Upper lobe of left lung (tissue), 6 donors: ENCODE data around the gene RPS24. TPM values are rescaled to one million over a fixed set of nuclear protein-coding genes. Genes with fewer than 3 reads are reported as not detected.
"Not testable (repeated sequence)": the region's sequence is repeated elsewhere in the genome, so short reads cannot be mapped to it uniquely, and the experiment has no call there.

ENCODE experiments used
- ATAC-seq, 2 donors: fragments of 200-7000 bp; cut with Tn5 transposase; one replicate each; pipeline ENCODE4 v1.9.1; 2022; ENCODE audit warnings: mild to moderate bottlenecking in 2 of 2, moderate library complexity in 2 of 2; ENCODE audit not compliant: low FRiP score in 2 of 2
- DNase-seq, 2 donors: peaks; one replicate each; pipeline ENCODE4 v3.0.0-alpha.2; 2019 to 2020
- H3K27ac ChIP-seq, 4 donors: fragments of 200-600 bp; sonication (generic); one replicate each; pipeline ENCODE4 v1.5.1; 2016 to 2019
- H3K27me3 ChIP-seq, 4 donors: fragments of 200-600 bp; sonication (generic); one replicate each; pipeline ENCODE4 v1.5.1; 2017 to 2019
- H3K36me3 ChIP-seq, 4 donors: fragments of 200-600 bp; sonication (generic); one replicate each; pipeline ENCODE4 v1.5.1; 2016 to 2019
- H3K4me1 ChIP-seq, 4 donors: fragments of 200-600 bp; sonication (generic); one replicate each; pipeline ENCODE4 v1.5.1; 2018 to 2019
- H3K4me3 ChIP-seq, 4 donors: fragments of 200-600 bp; sonication (generic); one replicate each; pipeline ENCODE4 v1.5.1; 2017 to 2019; ENCODE audit warnings: mild to moderate bottlenecking in 2 of 4, moderate library complexity in 1 of 4
- H3K9me3 ChIP-seq, 4 donors: fragments of 200-600 bp; sonication (generic); one replicate each; pipeline ENCODE4 v1.5.1; 2018 to 2019
- CTCF ChIP-seq, 6 experiments: fragments of 450-650 bp in 4 of 6; fragments of 200-600 bp in 2 of 6; sonication (generic) in 2 of 6; IDR thresholded peaks; one replicate each; pipeline ENCODE4 v1.5.1; 2016 to 2019; ENCODE audit warnings: antibody characterized with exemption in 6 of 6
- EP300 ChIP-seq, 4 donors: sonication (generic); formaldehyde crosslinking; IDR thresholded peaks; one replicate each; pipeline ENCODE4 v1.5.1; 2017; ENCODE audit warnings: antibody characterized with exemption in 4 of 4, control low read depth in 2 of 4
- POLR2A ChIP-seq, 4 donors: fragments of 450-650 bp; IDR thresholded peaks; one replicate each; pipeline ENCODE4 v1.5.1; 2016 to 2017; ENCODE audit warnings: antibody characterized with exemption in 4 of 4, mild to moderate bottlenecking in 2 of 4
- POLR2AphosphoS5 ChIP-seq, 2 donors: sonication (generic); formaldehyde crosslinking; IDR thresholded peaks; one replicate each; pipeline ENCODE4 v1.5.1; 2017; ENCODE audit warnings: antibody characterized with exemption in 2 of 2
- WGBS, 2 donors: methylation state at CpG; one replicate each; pipeline ENCODE4 v1.1.5; 2017 to 2018; 5-methylcytosine and 5-hydroxymethylcytosine counted together
- total RNA-seq, 6 donors: library from RNA; depleted of rRNA in 4 of 6; stranded (reverse); fragments of >200 nt in 4 of 6; gene quantifications; one replicate each; pipeline versions ENCODE4 v1.1.0 to v1.2.1, GENCODE V29; 2016 to 2021
- donor health status: DM: no; HTN: no; CAD: no; lungs with moderate emphysema.
- donor health status: DM: no; HTN: yes; CAD: no; lungs with severe emphysema.

The RPS24 gene
- total RNA-seq = 1,000 to 10,000 TPM in 3 of 6 donors, 100 to 1,000 TPM in 3; 960 to 2,499 (median 1,242) TPM

- WGBS, 2 donors = 0% methylated on average over 38 to 44 of the region's 55 CpGs
- H3K27ac ChIP-seq = peak within 1 kb of the TSS; percentile 40 to 90 (median 78)
- H3K36me3 ChIP-seq = peaks cover 17 to 37% (median 24%) of the 10 kb centered on the region in 4 donors
- peak; percentile 96 for DNase-seq
- ATAC-seq = peak; percentile 98
- peaks cover 37 to 56% (median 49%) of the 10 kb centered on the region in 4 donors for H3K4me1 ChIP-seq
- TF ChIP-seq POLR2AphosphoS5 (IDR thresholded peaks at IDR 0.05) (peak; percentile 94), EP300 (IDR thresholded peaks at IDR 0.05) (peak in 1 of 4 donors; percentile 10), POLR2A (IDR thresholded peaks at IDR 0.05) (peak in 3 of 4 donors; percentile 70 to 92 (median 88)), CTCF (IDR thresholded peaks at IDR 0.05) (no peak)
- no peaks in the 10 kb centered on the region for H3K27me3 ChIP-seq
- no peaks in the 10 kb centered on the region for H3K9me3 ChIP-seq
- peak within 1 kb of the TSS; percentile 65 to 88 (median 71) for H3K4me3 ChIP-seq
Measured at GRCh38 chr10:78033637-78034470, at the start of gene RPS24. RPS24 (plus strand) TSS chr10:78033863; CDS start chr10:78033902, 39 bp downstream.

GRCh38 chr10:77984986-77985385, 48.7 kb upstream of the RPS24 start:
- WGBS, 2 donors = 72 to 90% methylated on average over 4 of the region's 4 CpGs
- no peak for TF ChIP-seq POLR2AphosphoS5 (IDR thresholded peaks at IDR 0.05)
- no peak for TF ChIP-seq EP300 (IDR thresholded peaks at IDR 0.05)
- no peak for TF ChIP-seq POLR2A (IDR thresholded peaks at IDR 0.05)
- no peak for TF ChIP-seq CTCF (IDR thresholded peaks at IDR 0.05)
- Histone ChIP-seq H3K36me3 (peaks cover 32 to 97% (median 84%) of the 10 kb centered on the region in 4 donors), H3K9me3 (no peaks in the 10 kb centered on the region), H3K4me1 (peaks cover 0 to 3% (median 1%) of the 10 kb centered on the region in 4 donors), H3K27ac (no peak overlapping the region), H3K4me3 (no peak overlapping the region), H3K27me3 (no peaks in the 10 kb centered on the region)
- no peak for ATAC-seq
- DNase-seq = no peak

- WGBS, 2 donors = 96 to 97% methylated on average over 7 of the region's 7 CpGs
- ATAC-seq (no peak), DNase-seq (no peak)
- no peak for TF ChIP-seq EP300 (IDR thresholded peaks at IDR 0.05)
- H3K9me3 ChIP-seq = no peaks in the 10 kb centered on the region
- H3K27me3 ChIP-seq = no peaks in the 10 kb centered on the region
- H3K27ac ChIP-seq = no peak overlapping the region
- H3K4me1 ChIP-seq = peaks cover 0 to 3% (median 1%) of the 10 kb centered on the region in 4 donors
- peaks cover 22 to 100% (median 87%) of the 10 kb centered on the region in 4 donors for H3K36me3 ChIP-seq
- H3K4me3 ChIP-seq = no peak overlapping the region
Measured at GRCh38 chr10:77987671-77988255, 45.9 kb upstream of the RPS24 start.

GRCh38 chr10:77989081-77989724, 44.5 kb upstream of the RPS24 start:
- Histone ChIP-seq H3K27me3 (no peaks in the 10 kb centered on the region), H3K36me3 (peaks cover 18 to 100% (median 89%) of the 10 kb centered on the region in 4 donors), H3K4me1 (peaks cover 0 to 2% (median 0%) of the 10 kb centered on the region in 4 donors), H3K4me3 (no peak overlapping the region), H3K9me3 (no peaks in the 10 kb centered on the region), H3K27ac (no peak overlapping the region)
- ATAC-seq (no peak), DNase-seq (no peak)
- 90 to 93% methylated on average over 9 to 11 of the region's 11 CpGs for WGBS, 2 donors
- no peak for TF ChIP-seq EP300 (IDR thresholded peaks at IDR 0.05)
- no peak for TF ChIP-seq CTCF (IDR thresholded peaks at IDR 0.05)
- TF ChIP-seq POLR2AphosphoS5 (IDR thresholded peaks at IDR 0.05) = no peak
- TF ChIP-seq POLR2A (IDR thresholded peaks at IDR 0.05) = no peak

- no peaks in the 10 kb centered on the region for H3K4me1 ChIP-seq
- ATAC-seq = no peak
- no peak for TF ChIP-seq POLR2A (IDR thresholded peaks at IDR 0.05)
- TF ChIP-seq POLR2AphosphoS5 (IDR thresholded peaks at IDR 0.05) = no peak
- no peak for TF ChIP-seq CTCF (IDR thresholded peaks at IDR 0.05)
- TF ChIP-seq EP300 (IDR thresholded peaks at IDR 0.05) = no peak
- H3K27me3 ChIP-seq = no peaks in the 10 kb centered on the region
- no peak overlapping the region for H3K4me3 ChIP-seq
- peaks cover 5 to 67% (median 51%) of the 10 kb centered on the region in 4 donors for H3K36me3 ChIP-seq
- no peak for DNase-seq
- H3K9me3 ChIP-seq = no peaks in the 10 kb centered on the region
- H3K27ac ChIP-seq = no peak overlapping the region
- 94 to 96% methylated on average over 3 of the region's 3 CpGs for WGBS, 2 donors
Measured at GRCh38 chr10:77993620-77994019, 40.0 kb upstream of the RPS24 start.

- DNase-seq, H3K27ac ChIP-seq, H3K4me3 ChIP-seq, H3K9me3 ChIP-seq, ATAC-seq, H3K4me1 ChIP-seq, H3K27me3 ChIP-seq: not testable (repeated sequence)
- H3K36me3 ChIP-seq = peaks cover 40 to 67% (median 54%) of the 10 kb centered on the region in 4 donors
- 90 to 97% methylated on average over 5 of the region's 5 CpGs for WGBS, 2 donors
Measured at GRCh38 chr10:77998780-77999179, 34.9 kb upstream of the RPS24 start.
